Panc1 (cell line): Measurements from ENCODE around the gene ZNF644.

ENCODE experiments used
- CTCF ChIP-seq: fragments of 450-650 bp; IDR thresholded peaks from 2 replicates; pipeline ENCODE4 v1.5.1; 2017; ENCODE audit warnings: mild to moderate bottlenecking
- POLR2AphosphoS5 ChIP-seq: IDR thresholded peaks from 2 replicates; pipeline ENCODE4 v1.6.1; 2012; ENCODE audit warnings: mild to moderate bottlenecking, low read depth, low read length, moderate library complexity

GRCh38 chr1:90995311-90995894 lies 26.4 kb downstream of the ZNF644 start:
- TF ChIP-seq CTCF, result no peak
- TF ChIP-seq POLR2AphosphoS5, result no peak
